ENCODE results near the gene HLA-F.

Gene HLA-F

GRCh38 chr6:29741592-29741991 lies 18.4 kb downstream of the HLA-F start:
- Histone ChIP-seq H3K36me3 (ENCODE audit: insufficient read depth, low read length) (no peaks in the 10 kb centered on the region), H4K20me1 (ENCODE audit: insufficient read depth, low read length) (peaks cover 5% of the 10 kb centered on the region; the same call in 1 of the 2 replicates), H3K4me3 (ENCODE audit: low read depth in 1 of 2, low read length in 2 of 2) (no peak overlapping the region), H3K4me2 (ENCODE audit: insufficient read depth, low read length) (no peak overlapping the region), H3K4me1 (ENCODE audit: insufficient read depth, low read length) (no peaks in the 10 kb centered on the region), H3K79me2 (ENCODE audit: insufficient read depth, low read length) (no peaks in the 10 kb centered on the region), H3K9ac (ENCODE audit: low read depth, low read length) (no peak overlapping the region), H2AFZ (ENCODE audit: low read depth, low read length) (no peak overlapping the region), H3K9me3 (ENCODE audit: insufficient read depth, low read length, severe bottlenecking) (no peaks in the 10 kb centered on the region), H3K27me3 (ENCODE audit: insufficient read depth, low read length, poor library complexity) (no peaks in the 10 kb centered on the region), H3K27ac (ENCODE audit: low read length) (no peak overlapping the region)
- ATAC-seq (ENCODE audit: insufficient read depth, low read depth) = no peak
- DNase-seq = no peak
- TF ChIP-seq EZH2 (IDR thresholded peaks at IDR 0.05; ENCODE audit: borderline replicate concordance, low read depth, low read length, severe bottlenecking) (no peak), CTCF (IDR thresholded peaks at IDR 0.05; ENCODE audit: borderline replicate concordance, extremely low read depth, low read length, poor library complexity, severe bottlenecking) (no peak)

GRCh38 chr6:29742127-29742526 lies 18.9 kb downstream of the HLA-F start:
- ATAC-seq (ENCODE audit: insufficient read depth, low read depth) = no peak
- no peaks in the 10 kb centered on the region for H3K36me3 ChIP-seq (ENCODE audit: insufficient read depth, low read length)
- DNase-seq = no peak
- H3K27ac ChIP-seq (ENCODE audit: low read length) = no peak overlapping the region
- no peak overlapping the region for H2AFZ ChIP-seq (ENCODE audit: low read depth, low read length)
- H3K4me2 ChIP-seq (ENCODE audit: insufficient read depth, low read length) = no peak overlapping the region
- H3K27me3 ChIP-seq (ENCODE audit: insufficient read depth, low read length, poor library complexity) = no peaks in the 10 kb centered on the region
- H4K20me1 ChIP-seq (ENCODE audit: insufficient read depth, low read length) = peaks cover 5% of the 10 kb centered on the region; the same call in 1 of the 2 replicates
- no peak overlapping the region for H3K9ac ChIP-seq (ENCODE audit: low read depth, low read length)
- TF ChIP-seq CTCF (IDR thresholded peaks at IDR 0.05; ENCODE audit: borderline replicate concordance, extremely low read depth, low read length, poor library complexity, severe bottlenecking) (no peak), EZH2 (IDR thresholded peaks at IDR 0.05; ENCODE audit: borderline replicate concordance, low read depth, low read length, severe bottlenecking) (no peak)
- no peak overlapping the region for H3K4me3 ChIP-seq (ENCODE audit: low read depth in 1 of 2, low read length in 2 of 2)
- H3K4me1 ChIP-seq (ENCODE audit: insufficient read depth, low read length) = no peaks in the 10 kb centered on the region
- no peaks in the 10 kb centered on the region for H3K9me3 ChIP-seq (ENCODE audit: insufficient read depth, low read length, severe bottlenecking)
- H3K79me2 ChIP-seq (ENCODE audit: insufficient read depth, low read length) = no peaks in the 10 kb centered on the region

- no peak for TF ChIP-seq CTCF (IDR thresholded peaks at IDR 0.05; ENCODE audit: borderline replicate concordance, extremely low read depth, low read length, poor library complexity, severe bottlenecking)
- Histone ChIP-seq H3K27ac (ENCODE audit: low read length) (no peak overlapping the region), H3K27me3 (ENCODE audit: insufficient read depth, low read length, poor library complexity) (no peaks in the 10 kb centered on the region), H3K4me3 (ENCODE audit: low read depth in 1 of 2, low read length in 2 of 2) (no peak overlapping the region), H3K4me2 (ENCODE audit: insufficient read depth, low read length) (no peak overlapping the region), H3K4me1 (ENCODE audit: insufficient read depth, low read length) (no peaks in the 10 kb centered on the region), H3K36me3 (ENCODE audit: insufficient read depth, low read length) (no peaks in the 10 kb centered on the region), H4K20me1 (ENCODE audit: insufficient read depth, low read length) (peaks cover 5% of the 10 kb centered on the region; the same call in 1 of the 2 replicates), H3K79me2 (ENCODE audit: insufficient read depth, low read length) (no peaks in the 10 kb centered on the region), H2AFZ (ENCODE audit: low read depth, low read length) (no peak overlapping the region), H3K9me3 (ENCODE audit: insufficient read depth, low read length, severe bottlenecking) (no peaks in the 10 kb centered on the region), H3K9ac (ENCODE audit: low read depth, low read length) (no peak overlapping the region)
- DNase-seq (no peak), ATAC-seq (ENCODE audit: insufficient read depth, low read depth) (no peak)
Observed at GRCh38 chr6:29743025-29743424, 19.8 kb downstream of the HLA-F start.

GRCh38 chr6:29743568-29743967 lies 20.3 kb downstream of the HLA-F start:
- H3K4me3 ChIP-seq (ENCODE audit: low read depth in 1 of 2, low read length in 2 of 2) = no peak overlapping the region
- no peaks in the 10 kb centered on the region for H3K4me1 ChIP-seq (ENCODE audit: insufficient read depth, low read length)
- ATAC-seq (ENCODE audit: insufficient read depth, low read depth) = no peak
- no peak for TF ChIP-seq CTCF (IDR thresholded peaks at IDR 0.05; ENCODE audit: borderline replicate concordance, extremely low read depth, low read length, poor library complexity, severe bottlenecking)
- TF ChIP-seq EZH2 (IDR thresholded peaks at IDR 0.05; ENCODE audit: borderline replicate concordance, low read depth, low read length, severe bottlenecking) = no peak
- H3K9me3 ChIP-seq (ENCODE audit: insufficient read depth, low read length, severe bottlenecking) = no peaks in the 10 kb centered on the region
- peaks cover 5% of the 10 kb centered on the region; the same call in 1 of the 2 replicates for H4K20me1 ChIP-seq (ENCODE audit: insufficient read depth, low read length)
- no peak overlapping the region for H3K9ac ChIP-seq (ENCODE audit: low read depth, low read length)
- no peak overlapping the region for H3K4me2 ChIP-seq (ENCODE audit: insufficient read depth, low read length)
- H3K27me3 ChIP-seq (ENCODE audit: insufficient read depth, low read length, poor library complexity) = no peaks in the 10 kb centered on the region
- H3K79me2 ChIP-seq (ENCODE audit: insufficient read depth, low read length) = no peaks in the 10 kb centered on the region
- no peaks in the 10 kb centered on the region for H3K36me3 ChIP-seq (ENCODE audit: insufficient read depth, low read length)
- H2AFZ ChIP-seq (ENCODE audit: low read depth, low read length) = no peak overlapping the region; the same call in 1 of the 2 replicates
- H3K27ac ChIP-seq (ENCODE audit: low read length) = no peak overlapping the region
- DNase-seq = no peak

All from DND-41 (cell line).